PC-9 (cell line): ENCODE results near the gene CACNB4.

Experiments used
- EZH2 ChIP-seq: fragments of 200-600 bp; sonication (generic); IDR thresholded peaks from 2 replicates; pipeline ENCODE4 v1.8.0; 2017; ENCODE audit warnings: antibody characterized with exemption, low read depth
- TF ChIP-seq, protein P1 (sequence below): fragments of 200-600 bp; sonication (generic); conservative IDR thresholded peaks from 2 replicates; pipeline ENCODE4 v1.6.1; 2017; ENCODE audit warnings: mixed run types, antibody characterized with exemption, mild to moderate bottlenecking, moderate library complexity

DNA sequence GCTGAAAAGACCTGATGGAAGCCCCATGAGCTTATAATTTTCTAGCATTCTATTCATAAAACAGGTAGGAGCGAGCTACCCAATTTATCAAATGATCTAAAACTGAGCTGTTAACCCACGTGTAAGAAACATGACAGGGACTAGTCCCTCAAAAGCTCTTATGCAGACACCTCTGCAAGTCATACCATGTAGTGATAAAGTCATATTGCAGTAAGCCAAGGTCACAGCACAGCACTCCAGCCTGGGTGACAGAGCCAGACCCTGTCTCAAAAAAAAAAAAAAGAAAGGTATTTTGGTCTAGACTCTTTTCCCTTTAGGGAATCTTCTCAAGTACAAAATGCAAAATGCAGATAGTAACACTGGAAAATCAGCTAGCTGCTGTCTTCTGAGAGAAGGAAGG is 211.7 kb downstream of the CACNB4 start:
- TF ChIP-seq, protein P1, sequence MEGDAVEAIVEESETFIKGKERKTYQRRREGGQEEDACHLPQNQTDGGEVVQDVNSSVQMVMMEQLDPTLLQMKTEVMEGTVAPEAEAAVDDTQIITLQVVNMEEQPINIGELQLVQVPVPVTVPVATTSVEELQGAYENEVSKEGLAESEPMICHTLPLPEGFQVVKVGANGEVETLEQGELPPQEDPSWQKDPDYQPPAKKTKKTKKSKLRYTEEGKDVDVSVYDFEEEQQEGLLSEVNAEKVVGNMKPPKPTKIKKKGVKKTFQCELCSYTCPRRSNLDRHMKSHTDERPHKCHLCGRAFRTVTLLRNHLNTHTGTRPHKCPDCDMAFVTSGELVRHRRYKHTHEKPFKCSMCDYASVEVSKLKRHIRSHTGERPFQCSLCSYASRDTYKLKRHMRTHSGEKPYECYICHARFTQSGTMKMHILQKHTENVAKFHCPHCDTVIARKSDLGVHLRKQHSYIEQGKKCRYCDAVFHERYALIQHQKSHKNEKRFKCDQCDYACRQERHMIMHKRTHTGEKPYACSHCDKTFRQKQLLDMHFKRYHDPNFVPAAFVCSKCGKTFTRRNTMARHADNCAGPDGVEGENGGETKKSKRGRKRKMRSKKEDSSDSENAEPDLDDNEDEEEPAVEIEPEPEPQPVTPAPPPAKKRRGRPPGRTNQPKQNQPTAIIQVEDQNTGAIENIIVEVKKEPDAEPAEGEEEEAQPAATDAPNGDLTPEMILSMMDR: no peak
- no peak for TF ChIP-seq EZH2
